Measurements from ENCODE around the gene PCDH12.

GRCh38 chr5:141945511-141946051 is 12.4 kb downstream of the PCDH12 start:
- TF ChIP-seq, protein P1, sequence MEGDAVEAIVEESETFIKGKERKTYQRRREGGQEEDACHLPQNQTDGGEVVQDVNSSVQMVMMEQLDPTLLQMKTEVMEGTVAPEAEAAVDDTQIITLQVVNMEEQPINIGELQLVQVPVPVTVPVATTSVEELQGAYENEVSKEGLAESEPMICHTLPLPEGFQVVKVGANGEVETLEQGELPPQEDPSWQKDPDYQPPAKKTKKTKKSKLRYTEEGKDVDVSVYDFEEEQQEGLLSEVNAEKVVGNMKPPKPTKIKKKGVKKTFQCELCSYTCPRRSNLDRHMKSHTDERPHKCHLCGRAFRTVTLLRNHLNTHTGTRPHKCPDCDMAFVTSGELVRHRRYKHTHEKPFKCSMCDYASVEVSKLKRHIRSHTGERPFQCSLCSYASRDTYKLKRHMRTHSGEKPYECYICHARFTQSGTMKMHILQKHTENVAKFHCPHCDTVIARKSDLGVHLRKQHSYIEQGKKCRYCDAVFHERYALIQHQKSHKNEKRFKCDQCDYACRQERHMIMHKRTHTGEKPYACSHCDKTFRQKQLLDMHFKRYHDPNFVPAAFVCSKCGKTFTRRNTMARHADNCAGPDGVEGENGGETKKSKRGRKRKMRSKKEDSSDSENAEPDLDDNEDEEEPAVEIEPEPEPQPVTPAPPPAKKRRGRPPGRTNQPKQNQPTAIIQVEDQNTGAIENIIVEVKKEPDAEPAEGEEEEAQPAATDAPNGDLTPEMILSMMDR (IDR thresholded peaks at IDR 0.05) = no peak
- no peak for TF ChIP-seq POLR2A (IDR thresholded peaks at IDR 0.05)

Data from body of pancreas (tissue), 4 donors.